ENCODE measurements around the gene MED16.

GRCh38 chr19:901216-902092, 8.5 kb upstream of the MED16 start:
- TF ChIP-seq REST (IDR thresholded peaks at IDR 0.05; ENCODE audit: insufficient read depth in 1 of 2, low read depth in 2 of 2, low read length in 2 of 2) (no peak), POLR2AphosphoS5 (IDR thresholded peaks at IDR 0.05; ENCODE audit: low read depth, low read length) (no peak), SIN3A (IDR thresholded peaks at IDR 0.05; ENCODE audit: borderline replicate concordance, insufficient read depth, low read length) (no peak), TAF1 (IDR thresholded peaks at IDR 0.05; ENCODE audit: borderline replicate concordance, insufficient read depth, low read length) (no peak)

All from PFSK-1 (cell line).